Measurements from ENCODE around the gene PCP4.

- no peak for TF ChIP-seq CTCF (IDR thresholded peaks at IDR 0.05 in 8 of 11, conservative IDR thresholded peaks at IDR 0.05 in 3 of 11)
- no peak for TF ChIP-seq POLR2AphosphoS5 (IDR thresholded peaks at IDR 0.05)
- no peak for TF ChIP-seq POLR2A (IDR thresholded peaks at IDR 0.05)
Measured at GRCh38 chr21:39888848-39889247, 21.6 kb downstream of the PCP4 start.

Measured in spleen (tissue), 7 donors.